Adipose tissue (tissue), 3 donors: Measurements from ENCODE around the gene STUB1. TPM values are rescaled to one million over a fixed set of nuclear protein-coding genes. Genes with fewer than 3 reads are reported as not detected.

Source experiments
- H3K27ac ChIP-seq: one replicate; pipeline ENCODE4 v1.5.1; 2013; ENCODE audit warnings: low read depth, low read length
- WGBS, 3 donors: extraction: QIAGEN DNeasy Blood & Tissue Kit; methylation state at CpG; one replicate each; pipeline ENCODE4 v1.1.7; 2013; 5-methylcytosine and 5-hydroxymethylcytosine counted together
- polyA plus RNA-seq, 3 donors: library from polyadenylated mRNA; stranded (reverse); fragments of 200-250 nt; gene quantifications; one replicate each; pipeline ENCODE4 v1.2.3, GENCODE V29; 2013
- donor health status: healthy with polysubstance abuse.
- donor health status: Bipolar disorder and iron deficiency.
- donor health status: healthy.

STUB1 gene
- polyA plus RNA-seq, 3 donors: 85.4 to 145 (median 139) TPM

GRCh38 chr16:642189-643049 is 37.8 kb upstream of the STUB1 start:
- 5 to 7% (median 7%) methylated on average over 37 to 72 of the region's 72 CpGs for WGBS, 3 donors

DNA sequence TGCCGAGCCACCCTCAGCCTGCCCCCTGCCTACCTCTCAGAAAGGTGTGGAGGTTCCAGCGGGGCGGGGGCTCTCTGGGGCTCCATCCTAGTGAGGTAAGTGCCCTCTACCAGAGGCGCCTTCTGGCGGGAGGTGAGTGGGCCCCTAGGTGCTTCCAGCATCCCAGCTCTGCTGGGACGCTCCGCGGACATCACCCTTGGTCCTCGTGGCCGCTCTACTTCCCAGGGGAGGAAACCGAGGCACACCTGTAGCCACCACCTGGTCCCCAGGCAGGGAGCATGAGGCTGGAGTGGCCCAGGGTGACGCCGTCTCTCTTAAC is 37.2 kb upstream of the STUB1 start:
- 70 to 86% (median 84%) methylated on average over 13 of the region's 13 CpGs for WGBS, 3 donors
- H3K27ac ChIP-seq: no peak overlapping the region

More at GRCh38 chr16:642189-643049, 37.8 kb upstream of the STUB1 start:
- H3K27ac ChIP-seq: no peak overlapping the region

DNA sequence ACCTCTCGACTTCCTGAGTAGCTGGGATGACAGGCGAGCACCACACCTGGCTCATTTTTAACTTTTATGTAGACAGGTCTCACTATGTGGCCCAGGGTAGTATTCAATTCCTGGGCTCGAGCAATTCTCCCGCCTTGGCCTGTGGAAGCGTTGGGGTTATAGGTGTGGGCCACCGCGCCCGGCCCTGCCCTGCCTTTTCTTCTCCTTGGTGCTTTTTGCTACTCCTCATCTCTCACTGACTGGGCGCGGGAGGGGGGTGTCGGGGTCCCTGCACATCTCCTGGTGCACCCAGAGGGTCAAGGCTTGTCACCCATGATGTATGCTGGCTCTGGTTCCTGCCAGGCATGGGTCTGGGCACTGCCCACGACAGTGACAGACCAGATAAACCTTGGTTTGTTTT is 35.7 kb upstream of the STUB1 start:
- no peak overlapping the region for H3K27ac ChIP-seq
- 90 to 93% (median 92%) methylated on average over 12 of the region's 12 CpGs for WGBS, 3 donors

- 66 to 74% (median 73%) methylated on average over 30 to 32 of the region's 32 CpGs for WGBS, 3 donors
- H3K27ac ChIP-seq: no peak overlapping the region
Measured at GRCh38 chr16:645852-646678, 34.1 kb upstream of the STUB1 start.

- 79 to 83% (median 81%) methylated on average over 22 of the region's 22 CpGs for WGBS, 3 donors
- H3K27ac ChIP-seq: no peak overlapping the region
Measured at GRCh38 chr16:646679-647172, 33.5 kb upstream of the STUB1 start.

GRCh38 chr16:647173-647902 is 32.9 kb upstream of the STUB1 start:
- H3K27ac ChIP-seq: no peak overlapping the region
- 65 to 84% (median 78%) methylated on average over 24 to 25 of the region's 25 CpGs for WGBS, 3 donors

DNA sequence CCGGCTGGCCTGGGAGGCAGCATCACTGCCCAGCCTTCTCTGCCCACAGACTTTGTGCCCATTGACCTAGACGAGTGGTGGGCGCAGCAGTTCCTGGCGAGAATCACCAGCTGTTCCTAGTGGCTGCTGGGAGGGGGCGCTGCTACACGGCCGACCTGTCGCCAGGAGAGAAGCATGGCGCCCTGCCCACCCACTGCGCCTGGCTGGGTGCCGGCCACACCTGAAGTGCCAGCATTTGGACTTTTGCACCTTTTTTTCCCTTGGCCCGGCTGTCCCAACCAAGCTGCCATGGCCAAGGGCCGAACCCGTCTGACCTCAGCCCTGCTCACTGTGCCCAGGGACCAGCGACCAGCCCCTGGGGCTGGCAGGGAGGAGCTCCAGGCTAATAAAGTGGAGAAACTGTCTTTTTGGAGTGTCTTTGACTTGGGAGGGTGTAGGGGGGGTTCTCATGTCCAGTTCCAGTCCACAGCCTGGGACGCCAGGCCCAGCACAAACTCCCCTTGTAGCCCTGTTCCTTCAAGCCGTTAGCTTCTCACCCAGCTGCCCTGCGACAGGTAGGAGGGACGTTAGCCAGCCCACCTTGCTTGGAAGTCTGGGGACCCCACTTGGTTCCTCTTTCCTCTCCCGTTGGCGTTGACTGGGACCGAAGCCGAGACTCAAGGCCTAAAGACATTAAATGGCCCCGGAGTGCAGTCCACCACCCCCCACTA is 32.0 kb upstream of the STUB1 start:
- 19 to 44% (median 35%) methylated on average over 24 of the region's 24 CpGs for whole genome bisulfite sequencing, 3 donors
- no peak overlapping the region for H3K27ac ChIP-seq

DNA sequence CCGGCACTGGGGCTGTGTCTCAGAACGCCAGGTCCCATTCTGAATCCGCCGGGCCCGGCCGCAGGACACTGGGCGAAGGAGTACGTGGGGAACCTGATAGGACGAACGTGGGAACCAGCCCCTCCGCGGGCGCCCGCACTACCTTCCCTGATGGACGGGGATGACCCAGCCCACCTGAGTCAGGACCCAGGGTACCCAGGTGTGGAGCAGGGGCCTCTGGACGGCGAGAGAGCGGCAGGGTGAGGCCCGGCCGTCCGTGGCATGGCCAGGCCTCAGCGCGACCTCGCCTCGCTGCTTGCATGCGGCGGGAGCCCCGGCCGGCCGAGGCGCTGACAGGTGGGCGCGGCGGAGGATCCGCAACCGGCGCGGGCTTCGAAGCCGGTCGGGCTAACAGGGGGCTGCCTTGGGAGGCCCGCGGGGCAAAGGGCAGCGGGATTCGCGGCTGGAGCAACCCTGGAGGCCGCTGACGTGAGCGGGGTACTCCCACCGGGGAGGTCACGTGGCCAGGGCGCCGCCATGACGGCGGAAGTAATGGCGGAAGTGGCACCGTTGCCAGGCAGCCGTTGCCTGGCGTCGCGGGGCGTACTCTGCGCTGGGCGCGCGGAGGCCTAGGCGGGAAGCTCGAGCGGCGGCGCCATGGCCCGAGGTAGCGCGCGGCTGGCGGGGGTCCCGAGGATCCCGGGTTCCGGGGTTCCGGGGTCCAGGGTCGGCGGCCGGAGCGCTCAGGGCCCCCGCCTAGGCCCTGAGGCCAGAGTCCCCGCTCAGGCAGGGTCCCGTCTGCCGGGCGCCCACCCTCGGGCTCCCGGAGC is 31.2 kb upstream of the STUB1 start, which contains the start of gene WDR90:
Gene WDR90 (plus strand): TSS at position 585 of the 809 bp plus-strand sequence. CDS start 52 bp downstream, at position 637.
- H3K27ac ChIP-seq: no peak within 1 kb of the TSS
- 1 to 2% (median 2%) methylated on average over 59 to 91 of the region's 91 CpGs for WGBS, 3 donors

DNA sequence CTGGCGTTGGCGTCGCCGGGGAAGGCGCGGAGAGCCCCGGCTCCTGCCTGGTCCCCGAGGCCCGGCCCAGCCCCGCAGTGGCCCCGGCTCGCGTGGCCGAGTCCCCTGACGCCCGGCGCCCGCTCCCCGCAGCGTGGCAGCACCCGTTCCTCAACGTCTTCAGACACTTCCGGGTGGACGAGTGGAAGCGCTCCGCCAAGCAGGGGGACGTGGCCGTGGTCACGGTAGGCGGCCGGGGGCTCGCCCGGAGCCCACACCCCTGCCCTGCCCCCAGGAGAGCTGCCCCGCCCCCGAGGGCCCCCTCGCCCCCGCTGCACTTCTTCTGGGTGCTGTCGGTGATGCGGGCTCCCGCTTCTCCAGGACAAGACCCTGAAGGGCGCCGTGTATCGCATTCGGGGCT is 30.6 kb upstream of the STUB1 start:
- 4 to 5% (median 5%) methylated on average over 27 to 44 of the region's 44 CpGs for WGBS, 3 donors
- no peak overlapping the region for H3K27ac ChIP-seq

GRCh38 chr16:651844-652243 is 28.4 kb upstream of the STUB1 start:
- WGBS, 3 donors: 88 to 91% (median 90%) methylated on average over 21 to 22 of the region's 22 CpGs

GRCh38 chr16:652454-653305 is 27.5 kb upstream of the STUB1 start:
- WGBS, 3 donors: 86 to 88% (median 88%) methylated on average over 28 of the region's 28 CpGs
- no peak overlapping the region for H3K27ac ChIP-seq

More at GRCh38 chr16:651844-652243, 28.4 kb upstream of the STUB1 start:
- no peak overlapping the region for H3K27ac ChIP-seq

- WGBS, 3 donors: 92 to 94% (median 93%) methylated on average over 11 to 12 of the region's 12 CpGs
- H3K27ac ChIP-seq: no peak overlapping the region
Measured at GRCh38 chr16:654034-654433, 26.2 kb upstream of the STUB1 start.

DNA sequence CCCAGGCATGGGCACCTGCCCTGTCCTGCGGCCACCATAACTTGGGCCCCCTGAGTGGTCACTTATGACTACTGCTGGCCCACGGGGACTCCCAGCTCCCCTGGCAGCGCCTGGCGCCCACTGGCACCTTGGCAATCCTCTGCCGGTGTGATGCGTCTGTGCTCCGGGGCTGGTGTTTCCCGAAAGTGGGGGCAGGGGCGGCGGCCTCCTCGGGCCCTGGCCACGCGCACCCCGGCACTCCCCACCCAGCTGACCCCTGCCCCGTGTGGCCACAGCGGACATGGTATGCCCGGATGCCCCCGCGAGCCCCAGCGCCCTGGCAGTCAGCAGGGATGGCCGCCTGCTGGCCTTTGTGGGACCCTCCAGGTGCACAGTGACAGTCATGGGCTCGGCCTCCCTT is 22.7 kb upstream of the STUB1 start:
- H3K27ac ChIP-seq: no peak overlapping the region
- WGBS, 3 donors: 92 to 96% (median 95%) methylated on average over 17 to 22 of the region's 22 CpGs

GRCh38 chr16:658679-659571 is 21.3 kb upstream of the STUB1 start:
- 91 to 95% (median 94%) methylated on average over 29 to 35 of the region's 35 CpGs for WGBS, 3 donors

DNA sequence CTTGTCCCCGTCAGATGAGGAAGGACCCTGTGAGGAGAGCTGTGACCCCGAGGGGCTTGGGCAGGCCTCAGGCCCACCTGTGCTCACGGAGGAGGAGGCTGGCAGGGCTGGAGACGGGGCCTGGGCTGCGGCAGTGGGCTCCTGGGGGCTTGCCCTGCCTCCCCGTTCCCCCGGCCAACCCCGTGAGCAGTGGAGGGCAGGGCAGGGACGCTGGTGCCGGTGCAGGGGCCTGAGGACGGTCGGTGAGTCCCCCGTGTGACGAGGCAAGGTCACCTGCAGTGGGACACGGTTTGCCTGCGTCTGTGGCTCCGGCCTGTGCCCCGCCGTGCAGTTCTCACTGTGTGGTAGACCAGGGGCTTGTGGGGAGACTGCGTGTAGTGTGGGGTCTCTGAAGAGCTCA is 20.6 kb upstream of the STUB1 start:
- no peak overlapping the region for H3K27ac ChIP-seq
- WGBS, 3 donors: 89 to 91% (median 91%) methylated on average over 18 to 20 of the region's 20 CpGs

More at GRCh38 chr16:658679-659571, 21.3 kb upstream of the STUB1 start:
- H3K27ac ChIP-seq: no peak overlapping the region
